Liver (tissue), 3 donors: ENCODE measurements around the gene CPLANE2.

Experiments used
- GABPA ChIP-seq, 2 donors: IDR thresholded peaks in 1 of 2; conservative IDR thresholded peaks in 1 of 2; 2 replicates each; pipeline ENCODE4 v1.6.1; 2016; ENCODE audit warnings: antibody characterized with exemption in 2 of 2, mild to moderate bottlenecking in 1 of 2, moderate library complexity in 1 of 2
- JUND ChIP-seq, 2 donors: IDR thresholded peaks; 2 replicates each; pipeline ENCODE4 v1.6.1; 2016; ENCODE audit warnings: antibody characterized with exemption in 2 of 2
- RXRA ChIP-seq, 2 donors: IDR thresholded peaks; 2 replicates each; pipeline ENCODE4 v1.6.1; 2017 to 2018; ENCODE audit warnings: antibody characterized with exemption in 2 of 2, mild to moderate bottlenecking in 1 of 2
- SP1 ChIP-seq: IDR thresholded peaks from 2 replicates; pipeline ENCODE4 v1.6.1; 2018; ENCODE audit warnings: antibody characterized with exemption, mild to moderate bottlenecking
- YY1 ChIP-seq: IDR thresholded peaks from 2 replicates; pipeline ENCODE4 v1.6.1; 2016; ENCODE audit warnings: antibody characterized with exemption, mild to moderate bottlenecking
- TF ChIP-seq, protein P1 (sequence below): fragments of 150-350 bp; IDR thresholded peaks from 2 replicates; pipeline ENCODE4 v1.5.1; 2017; ENCODE audit warnings: improper control_type of control experiment, low read depth, low read length; ENCODE audit not compliant: missing input control
- TF ChIP-seq, protein P2 (sequence below): IDR thresholded peaks from 2 replicates; pipeline ENCODE4 v1.6.1; 2016; ENCODE audit warnings: antibody characterized with exemption
- TF ChIP-seq, protein P3 (sequence below): IDR thresholded peaks from 2 replicates; pipeline ENCODE4 v1.6.1; 2016; ENCODE audit warnings: antibody characterized with exemption
- TF ChIP-seq, protein P4 (sequence below): IDR thresholded peaks from 2 replicates; pipeline ENCODE4 v1.6.1; 2016; ENCODE audit warnings: antibody characterized with exemption, mild to moderate bottlenecking
- donor health status: healthy.
- donor health status: healthy.

DNA sequence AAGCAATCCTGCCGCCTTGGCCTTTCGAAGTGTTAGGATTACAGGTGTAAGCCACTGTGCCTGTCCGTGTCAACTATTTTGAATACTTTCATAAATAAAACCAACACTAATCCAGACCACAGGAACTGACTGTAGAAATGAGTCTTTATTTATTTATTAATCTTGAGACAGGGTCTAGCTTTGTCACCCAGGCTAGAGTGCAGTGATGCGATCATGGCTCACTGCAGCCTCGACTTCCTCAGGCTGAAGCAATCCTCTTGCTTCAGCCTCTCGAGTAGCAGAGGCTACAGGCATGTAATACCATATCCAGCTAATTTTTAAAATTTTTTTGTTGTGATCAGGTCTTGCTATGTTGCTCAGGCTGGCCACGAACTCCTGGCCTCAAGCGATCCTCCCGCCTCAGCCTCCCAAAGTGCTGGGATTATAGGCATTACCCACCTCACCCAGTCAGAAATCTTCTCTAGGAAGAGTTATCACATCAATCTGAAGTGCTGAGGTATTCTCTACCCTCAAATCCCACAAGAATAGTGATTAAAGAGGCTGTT, 21.7 kb upstream of the CPLANE2 start:
- TF ChIP-seq, protein P1, sequence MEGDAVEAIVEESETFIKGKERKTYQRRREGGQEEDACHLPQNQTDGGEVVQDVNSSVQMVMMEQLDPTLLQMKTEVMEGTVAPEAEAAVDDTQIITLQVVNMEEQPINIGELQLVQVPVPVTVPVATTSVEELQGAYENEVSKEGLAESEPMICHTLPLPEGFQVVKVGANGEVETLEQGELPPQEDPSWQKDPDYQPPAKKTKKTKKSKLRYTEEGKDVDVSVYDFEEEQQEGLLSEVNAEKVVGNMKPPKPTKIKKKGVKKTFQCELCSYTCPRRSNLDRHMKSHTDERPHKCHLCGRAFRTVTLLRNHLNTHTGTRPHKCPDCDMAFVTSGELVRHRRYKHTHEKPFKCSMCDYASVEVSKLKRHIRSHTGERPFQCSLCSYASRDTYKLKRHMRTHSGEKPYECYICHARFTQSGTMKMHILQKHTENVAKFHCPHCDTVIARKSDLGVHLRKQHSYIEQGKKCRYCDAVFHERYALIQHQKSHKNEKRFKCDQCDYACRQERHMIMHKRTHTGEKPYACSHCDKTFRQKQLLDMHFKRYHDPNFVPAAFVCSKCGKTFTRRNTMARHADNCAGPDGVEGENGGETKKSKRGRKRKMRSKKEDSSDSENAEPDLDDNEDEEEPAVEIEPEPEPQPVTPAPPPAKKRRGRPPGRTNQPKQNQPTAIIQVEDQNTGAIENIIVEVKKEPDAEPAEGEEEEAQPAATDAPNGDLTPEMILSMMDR: no peak
- TF ChIP-seq, protein P2, sequence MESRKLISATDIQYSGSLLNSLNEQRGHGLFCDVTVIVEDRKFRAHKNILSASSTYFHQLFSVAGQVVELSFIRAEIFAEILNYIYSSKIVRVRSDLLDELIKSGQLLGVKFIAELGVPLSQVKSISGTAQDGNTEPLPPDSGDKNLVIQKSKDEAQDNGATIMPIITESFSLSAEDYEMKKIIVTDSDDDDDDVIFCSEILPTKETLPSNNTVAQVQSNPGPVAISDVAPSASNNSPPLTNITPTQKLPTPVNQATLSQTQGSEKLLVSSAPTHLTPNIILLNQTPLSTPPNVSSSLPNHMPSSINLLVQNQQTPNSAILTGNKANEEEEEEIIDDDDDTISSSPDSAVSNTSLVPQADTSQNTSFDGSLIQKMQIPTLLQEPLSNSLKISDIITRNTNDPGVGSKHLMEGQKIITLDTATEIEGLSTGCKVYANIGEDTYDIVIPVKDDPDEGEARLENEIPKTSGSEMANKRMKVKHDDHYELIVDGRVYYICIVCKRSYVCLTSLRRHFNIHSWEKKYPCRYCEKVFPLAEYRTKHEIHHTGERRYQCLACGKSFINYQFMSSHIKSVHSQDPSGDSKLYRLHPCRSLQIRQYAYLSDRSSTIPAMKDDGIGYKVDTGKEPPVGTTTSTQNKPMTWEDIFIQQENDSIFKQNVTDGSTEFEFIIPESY: no peak
- no peak for TF ChIP-seq GABPA (IDR thresholded peaks at IDR 0.05 in 1 of 2, conservative IDR thresholded peaks at IDR 0.05 in 1 of 2)
- no peak for TF ChIP-seq RXRA (IDR thresholded peaks at IDR 0.05)
- TF ChIP-seq, protein P3, sequence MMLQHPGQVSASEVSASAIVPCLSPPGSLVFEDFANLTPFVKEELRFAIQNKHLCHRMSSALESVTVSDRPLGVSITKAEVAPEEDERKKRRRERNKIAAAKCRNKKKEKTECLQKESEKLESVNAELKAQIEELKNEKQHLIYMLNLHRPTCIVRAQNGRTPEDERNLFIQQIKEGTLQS: no peak
- no peak for TF ChIP-seq SP1
- TF ChIP-seq YY1: no peak
- TF ChIP-seq, protein P4, sequence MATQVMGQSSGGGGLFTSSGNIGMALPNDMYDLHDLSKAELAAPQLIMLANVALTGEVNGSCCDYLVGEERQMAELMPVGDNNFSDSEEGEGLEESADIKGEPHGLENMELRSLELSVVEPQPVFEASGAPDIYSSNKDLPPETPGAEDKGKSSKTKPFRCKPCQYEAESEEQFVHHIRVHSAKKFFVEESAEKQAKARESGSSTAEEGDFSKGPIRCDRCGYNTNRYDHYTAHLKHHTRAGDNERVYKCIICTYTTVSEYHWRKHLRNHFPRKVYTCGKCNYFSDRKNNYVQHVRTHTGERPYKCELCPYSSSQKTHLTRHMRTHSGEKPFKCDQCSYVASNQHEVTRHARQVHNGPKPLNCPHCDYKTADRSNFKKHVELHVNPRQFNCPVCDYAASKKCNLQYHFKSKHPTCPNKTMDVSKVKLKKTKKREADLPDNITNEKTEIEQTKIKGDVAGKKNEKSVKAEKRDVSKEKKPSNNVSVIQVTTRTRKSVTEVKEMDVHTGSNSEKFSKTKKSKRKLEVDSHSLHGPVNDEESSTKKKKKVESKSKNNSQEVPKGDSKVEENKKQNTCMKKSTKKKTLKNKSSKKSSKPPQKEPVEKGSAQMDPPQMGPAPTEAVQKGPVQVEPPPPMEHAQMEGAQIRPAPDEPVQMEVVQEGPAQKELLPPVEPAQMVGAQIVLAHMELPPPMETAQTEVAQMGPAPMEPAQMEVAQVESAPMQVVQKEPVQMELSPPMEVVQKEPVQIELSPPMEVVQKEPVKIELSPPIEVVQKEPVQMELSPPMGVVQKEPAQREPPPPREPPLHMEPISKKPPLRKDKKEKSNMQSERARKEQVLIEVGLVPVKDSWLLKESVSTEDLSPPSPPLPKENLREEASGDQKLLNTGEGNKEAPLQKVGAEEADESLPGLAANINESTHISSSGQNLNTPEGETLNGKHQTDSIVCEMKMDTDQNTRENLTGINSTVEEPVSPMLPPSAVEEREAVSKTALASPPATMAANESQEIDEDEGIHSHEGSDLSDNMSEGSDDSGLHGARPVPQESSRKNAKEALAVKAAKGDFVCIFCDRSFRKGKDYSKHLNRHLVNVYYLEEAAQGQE: no peak
- TF ChIP-seq JUND (IDR thresholded peaks at IDR 0.05): no peak
